ENCODE measurements around the gene ARHGAP26. TPM values are rescaled to one million over a fixed set of nuclear protein-coding genes. Genes with fewer than 3 reads are reported as not detected.

Gene ARHGAP26
- total and polyA plus RNA-seq, 2 experiments from 2014 or later = 9.5 to 16.8 TPM

DNA sequence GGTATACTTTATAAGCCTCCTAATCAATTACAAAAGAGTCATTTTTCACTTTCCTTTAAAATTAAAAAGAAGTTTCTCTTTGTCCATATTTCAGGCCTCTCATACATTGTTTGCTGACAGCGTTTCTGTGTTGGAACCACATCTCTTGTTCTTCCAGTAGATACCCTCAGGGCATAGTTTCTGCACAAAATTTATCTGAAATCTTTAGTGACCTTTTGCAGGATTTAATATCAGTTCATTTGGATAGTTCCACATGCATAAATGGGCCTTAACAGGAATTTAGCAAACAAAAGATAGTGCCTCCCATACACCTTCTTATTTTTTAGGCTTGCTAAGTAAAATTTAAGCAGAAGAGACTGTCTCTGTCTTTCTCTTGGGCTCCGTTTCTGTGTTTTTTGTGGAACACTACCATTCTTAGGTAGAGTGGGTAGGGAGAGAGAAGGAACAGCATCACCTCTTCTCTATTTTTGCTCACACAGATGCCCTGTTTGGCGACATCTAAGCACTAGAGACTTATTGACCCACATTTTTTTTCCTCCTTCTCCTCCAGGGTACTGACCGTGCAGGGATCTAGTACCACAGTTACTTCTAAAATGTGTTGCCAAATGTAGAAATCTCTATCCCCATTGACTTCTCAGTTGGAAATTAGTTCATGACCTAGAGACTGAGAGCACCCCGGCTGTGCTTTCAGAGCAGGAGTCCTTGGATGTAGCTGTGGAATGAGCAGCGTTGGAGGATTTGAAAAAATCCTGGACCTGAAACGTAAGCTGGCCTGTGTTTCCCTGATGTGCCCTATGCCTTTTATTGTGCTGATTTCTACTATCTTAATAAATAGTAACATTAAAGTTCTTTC, 22.1 kb downstream of the ARHGAP26 start (continued):
- TF ChIP-seq, protein P1, sequence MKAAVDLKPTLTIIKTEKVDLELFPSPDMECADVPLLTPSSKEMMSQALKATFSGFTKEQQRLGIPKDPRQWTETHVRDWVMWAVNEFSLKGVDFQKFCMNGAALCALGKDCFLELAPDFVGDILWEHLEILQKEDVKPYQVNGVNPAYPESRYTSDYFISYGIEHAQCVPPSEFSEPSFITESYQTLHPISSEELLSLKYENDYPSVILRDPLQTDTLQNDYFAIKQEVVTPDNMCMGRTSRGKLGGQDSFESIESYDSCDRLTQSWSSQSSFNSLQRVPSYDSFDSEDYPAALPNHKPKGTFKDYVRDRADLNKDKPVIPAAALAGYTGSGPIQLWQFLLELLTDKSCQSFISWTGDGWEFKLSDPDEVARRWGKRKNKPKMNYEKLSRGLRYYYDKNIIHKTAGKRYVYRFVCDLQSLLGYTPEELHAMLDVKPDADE (IDR thresholded peaks at IDR 0.05) = no peak
- TF ChIP-seq POLR2AphosphoS5 (IDR thresholded peaks at IDR 0.05; ENCODE audit: low read depth) = no peak
- TF ChIP-seq JUNB (IDR thresholded peaks at IDR 0.05; ENCODE audit: unreplicated experiment) = no peak
- TF ChIP-seq, protein P2, sequence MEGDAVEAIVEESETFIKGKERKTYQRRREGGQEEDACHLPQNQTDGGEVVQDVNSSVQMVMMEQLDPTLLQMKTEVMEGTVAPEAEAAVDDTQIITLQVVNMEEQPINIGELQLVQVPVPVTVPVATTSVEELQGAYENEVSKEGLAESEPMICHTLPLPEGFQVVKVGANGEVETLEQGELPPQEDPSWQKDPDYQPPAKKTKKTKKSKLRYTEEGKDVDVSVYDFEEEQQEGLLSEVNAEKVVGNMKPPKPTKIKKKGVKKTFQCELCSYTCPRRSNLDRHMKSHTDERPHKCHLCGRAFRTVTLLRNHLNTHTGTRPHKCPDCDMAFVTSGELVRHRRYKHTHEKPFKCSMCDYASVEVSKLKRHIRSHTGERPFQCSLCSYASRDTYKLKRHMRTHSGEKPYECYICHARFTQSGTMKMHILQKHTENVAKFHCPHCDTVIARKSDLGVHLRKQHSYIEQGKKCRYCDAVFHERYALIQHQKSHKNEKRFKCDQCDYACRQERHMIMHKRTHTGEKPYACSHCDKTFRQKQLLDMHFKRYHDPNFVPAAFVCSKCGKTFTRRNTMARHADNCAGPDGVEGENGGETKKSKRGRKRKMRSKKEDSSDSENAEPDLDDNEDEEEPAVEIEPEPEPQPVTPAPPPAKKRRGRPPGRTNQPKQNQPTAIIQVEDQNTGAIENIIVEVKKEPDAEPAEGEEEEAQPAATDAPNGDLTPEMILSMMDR (conservative IDR thresholded peaks at IDR 0.05; ENCODE audit: low read depth in 2 of 2) = no peak

DNA sequence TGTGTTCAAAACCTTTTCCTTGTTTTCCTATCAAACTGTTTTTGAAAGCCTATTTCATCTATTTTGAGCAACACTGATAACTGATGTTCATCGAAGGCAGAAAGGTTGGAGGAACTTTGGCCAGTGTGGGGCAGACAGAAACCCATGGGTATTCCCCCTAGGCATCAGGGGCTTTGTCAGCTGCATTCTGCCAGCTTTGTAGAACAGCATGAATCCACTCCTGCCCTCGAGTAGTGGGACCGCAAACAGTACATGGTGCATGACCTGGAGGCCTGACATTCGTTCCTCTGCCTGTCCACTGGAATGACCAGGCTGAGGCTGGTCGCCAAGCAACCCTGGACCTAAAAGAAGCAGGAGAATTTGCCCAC, 22.7 kb downstream of the ARHGAP26 start:
- DNase-seq (ENCODE audit: low spot score) (no peak), ATAC-seq (no peak)
- H3K4me1 ChIP-seq (ENCODE audit: insufficient read depth) = peaks cover 9% of the 10 kb centered on the region; the same call in 1 of the 2 replicates
- no peak for TF ChIP-seq EZH2 (IDR thresholded peaks at IDR 0.05; ENCODE audit: low read depth, unreplicated experiment)
- TF ChIP-seq, protein P2 (conservative IDR thresholded peaks at IDR 0.05; ENCODE audit: low read depth in 2 of 2) = no peak
- Mint-ChIP-seq H3K4me3 (no peak overlapping the region), H3K36me3 (ENCODE audit: low read depth) (no peaks in the 10 kb centered on the region), H3K27ac (no peak overlapping the region), H3K4me1 (peaks cover 12% of the 10 kb centered on the region), H3K27me3 (ENCODE audit: insufficient read depth, low read depth, poor library complexity) (no peaks in the 10 kb centered on the region), H3K9me3 (no peaks in the 10 kb centered on the region)
- H4K20me1 ChIP-seq (replicated peaks; ENCODE audit: insufficient read depth) = peaks cover 3% of the 10 kb centered on the region
- peaks cover 36% of the 10 kb centered on the region for H3K79me2 ChIP-seq (replicated peaks; ENCODE audit: insufficient read depth)
- H3K4me2 ChIP-seq = no peak overlapping the region
- no peak overlapping the region for H3K4me3 ChIP-seq
- H3K27ac ChIP-seq (ENCODE audit: low read depth) = no peak overlapping the region
- no peaks in the 10 kb centered on the region for H3K36me3 ChIP-seq (ENCODE audit: insufficient read depth)
- H3F3A ChIP-seq (replicated peaks; ENCODE audit: low read depth) = no peaks in the 10 kb centered on the region
- no peak overlapping the region for H2AFZ ChIP-seq
- no peaks in the 10 kb centered on the region for H3K27me3 ChIP-seq (ENCODE audit: insufficient read depth)
- H3K9me2 ChIP-seq (ENCODE audit: insufficient read depth) = no peaks in the 10 kb centered on the region; the same call in 1 of the 2 replicates

DNA sequence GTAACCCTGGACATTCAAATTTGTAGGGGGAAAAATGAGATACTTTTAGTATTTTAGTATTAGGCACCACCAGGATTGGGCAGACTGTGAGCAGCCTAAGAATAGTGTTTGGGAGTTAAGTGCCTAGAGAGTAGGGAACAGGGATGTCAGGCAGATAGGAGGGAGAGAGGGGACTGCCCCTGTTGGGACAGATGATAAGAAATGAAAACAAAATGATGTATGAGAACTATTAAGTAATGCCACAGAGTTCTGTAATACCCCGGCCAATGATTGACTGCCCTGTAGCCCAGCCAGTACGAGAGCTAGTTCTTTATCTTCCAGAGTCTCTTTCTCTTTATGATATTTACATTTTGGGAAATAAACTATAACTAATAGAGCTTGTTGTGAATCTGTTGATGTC, 24.4 kb downstream of the ARHGAP26 start:
- peaks cover 18% of the 10 kb centered on the region for H3K4me1 Mint-ChIP-seq
- H2AFZ ChIP-seq = no peak overlapping the region
- H3K36me3 Mint-ChIP-seq (ENCODE audit: low read depth) = no peaks in the 10 kb centered on the region
- no peaks in the 10 kb centered on the region; the same call in 1 of the 2 replicates for H3K9me2 ChIP-seq (ENCODE audit: insufficient read depth)
- H3K9me3 Mint-ChIP-seq = no peaks in the 10 kb centered on the region
- no peaks in the 10 kb centered on the region for H3K36me3 ChIP-seq (ENCODE audit: insufficient read depth)
- H3K27ac Mint-ChIP-seq = no peak overlapping the region
- ATAC-seq (no peak), DNase-seq (ENCODE audit: low spot score) (no peak)
- H3K4me2 ChIP-seq = no peak overlapping the region
- H3K4me3 Mint-ChIP-seq = no peak overlapping the region
- H3K27me3 Mint-ChIP-seq (ENCODE audit: insufficient read depth, low read depth, poor library complexity) = no peaks in the 10 kb centered on the region
- peaks cover 14% of the 10 kb centered on the region; the same call in 1 of the 2 replicates for H3K4me1 ChIP-seq (ENCODE audit: insufficient read depth)
- H3F3A ChIP-seq (replicated peaks; ENCODE audit: low read depth) = no peaks in the 10 kb centered on the region
- no peak overlapping the region for H3K27ac ChIP-seq (ENCODE audit: low read depth)
- no peak overlapping the region for H3K4me3 ChIP-seq
- H4K20me1 ChIP-seq (replicated peaks; ENCODE audit: insufficient read depth) = peaks cover 19% of the 10 kb centered on the region
- H3K27me3 ChIP-seq (ENCODE audit: insufficient read depth) = no peaks in the 10 kb centered on the region
- H3K79me2 ChIP-seq (replicated peaks; ENCODE audit: insufficient read depth) = peaks cover 46% of the 10 kb centered on the region
- TF ChIP-seq, protein P3, sequence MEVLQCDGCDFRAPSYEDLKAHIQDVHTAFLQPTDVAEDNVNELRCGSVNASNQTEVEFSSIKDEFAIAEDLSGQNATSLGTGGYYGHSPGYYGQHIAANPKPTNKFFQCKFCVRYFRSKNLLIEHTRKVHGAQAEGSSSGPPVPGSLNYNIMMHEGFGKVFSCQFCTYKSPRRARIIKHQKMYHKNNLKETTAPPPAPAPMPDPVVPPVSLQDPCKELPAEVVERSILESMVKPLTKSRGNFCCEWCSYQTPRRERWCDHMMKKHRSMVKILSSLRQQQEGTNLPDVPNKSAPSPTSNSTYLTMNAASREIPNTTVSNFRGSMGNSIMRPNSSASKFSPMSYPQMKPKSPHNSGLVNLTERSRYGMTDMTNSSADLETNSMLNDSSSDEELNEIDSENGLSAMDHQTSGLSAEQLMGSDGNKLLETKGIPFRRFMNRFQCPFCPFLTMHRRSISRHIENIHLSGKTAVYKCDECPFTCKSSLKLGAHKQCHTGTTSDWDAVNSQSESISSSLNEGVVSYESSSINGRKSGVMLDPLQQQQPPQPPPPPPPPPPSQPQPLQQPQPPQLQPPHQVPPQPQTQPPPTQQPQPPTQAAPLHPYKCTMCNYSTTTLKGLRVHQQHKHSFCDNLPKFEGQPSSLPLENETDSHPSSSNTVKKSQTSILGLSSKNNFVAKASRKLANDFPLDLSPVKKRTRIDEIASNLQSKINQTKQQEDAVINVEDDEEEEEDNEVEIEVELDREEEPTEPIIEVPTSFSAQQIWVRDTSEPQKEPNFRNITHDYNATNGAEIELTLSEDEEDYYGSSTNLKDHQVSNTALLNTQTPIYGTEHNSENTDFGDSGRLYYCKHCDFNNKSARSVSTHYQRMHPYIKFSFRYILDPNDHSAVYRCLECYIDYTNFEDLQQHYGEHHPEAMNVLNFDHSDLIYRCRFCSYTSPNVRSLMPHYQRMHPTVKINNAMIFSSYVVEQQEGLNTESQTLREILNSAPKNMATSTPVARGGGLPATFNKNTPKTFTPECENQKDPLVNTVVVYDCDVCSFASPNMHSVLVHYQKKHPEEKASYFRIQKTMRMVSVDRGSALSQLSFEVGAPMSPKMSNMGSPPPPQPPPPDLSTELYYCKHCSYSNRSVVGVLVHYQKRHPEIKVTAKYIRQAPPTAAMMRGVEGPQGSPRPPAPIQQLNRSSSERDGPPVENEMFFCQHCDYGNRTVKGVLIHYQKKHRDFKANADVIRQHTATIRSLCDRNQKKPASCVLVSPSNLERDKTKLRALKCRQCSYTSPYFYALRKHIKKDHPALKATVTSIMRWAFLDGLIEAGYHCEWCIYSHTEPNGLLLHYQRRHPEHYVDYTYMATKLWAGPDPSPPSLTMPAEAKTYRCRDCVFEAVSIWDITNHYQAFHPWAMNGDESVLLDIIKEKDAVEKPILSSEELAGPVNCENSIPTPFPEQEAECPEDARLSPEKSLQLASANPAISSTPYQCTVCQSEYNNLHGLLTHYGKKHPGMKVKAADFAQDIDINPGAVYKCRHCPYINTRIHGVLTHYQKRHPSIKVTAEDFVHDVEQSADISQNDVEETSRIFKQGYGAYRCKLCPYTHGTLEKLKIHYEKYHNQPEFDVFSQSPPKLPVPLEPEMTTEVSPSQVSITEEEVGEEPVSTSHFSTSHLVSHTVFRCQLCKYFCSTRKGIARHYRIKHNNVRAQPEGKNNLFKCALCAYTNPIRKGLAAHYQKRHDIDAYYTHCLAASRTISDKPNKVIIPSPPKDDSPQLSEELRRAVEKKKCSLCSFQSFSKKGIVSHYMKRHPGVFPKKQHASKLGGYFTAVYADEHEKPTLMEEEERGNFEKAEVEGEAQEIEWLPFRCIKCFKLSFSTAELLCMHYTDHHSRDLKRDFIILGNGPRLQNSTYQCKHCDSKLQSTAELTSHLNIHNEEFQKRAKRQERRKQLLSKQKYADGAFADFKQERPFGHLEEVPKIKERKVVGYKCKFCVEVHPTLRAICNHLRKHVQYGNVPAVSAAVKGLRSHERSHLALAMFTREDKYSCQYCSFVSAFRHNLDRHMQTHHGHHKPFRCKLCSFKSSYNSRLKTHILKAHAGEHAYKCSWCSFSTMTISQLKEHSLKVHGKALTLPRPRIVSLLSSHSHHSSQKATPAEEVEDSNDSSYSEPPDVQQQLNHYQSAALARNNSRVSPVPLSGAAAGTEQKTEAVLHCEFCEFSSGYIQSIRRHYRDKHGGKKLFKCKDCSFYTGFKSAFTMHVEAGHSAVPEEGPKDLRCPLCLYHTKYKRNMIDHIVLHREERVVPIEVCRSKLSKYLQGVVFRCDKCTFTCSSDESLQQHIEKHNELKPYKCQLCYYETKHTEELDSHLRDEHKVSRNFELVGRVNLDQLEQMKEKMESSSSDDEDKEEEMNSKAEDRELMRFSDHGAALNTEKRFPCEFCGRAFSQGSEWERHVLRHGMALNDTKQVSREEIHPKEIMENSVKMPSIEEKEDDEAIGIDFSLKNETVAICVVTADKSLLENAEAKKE (CRISPR knock-in tag; IDR thresholded peaks at IDR 0.05) = no peak
- no peak for TF ChIP-seq ZNF114 (CRISPR knock-in tag; IDR thresholded peaks at IDR 0.05)

Measured in GM23338 (cell line).